HG03457 (cell line): ENCODE data around the gene MAN2C1.
"Not testable (repeated sequence)": the region's sequence is repeated elsewhere in the genome, so short reads cannot be mapped to it uniquely, and the experiment has no call there.

Experiments used
- ATAC-seq: cut with Tn5 transposase; IDR thresholded peaks from one replicate; pipeline ENCODE4 v1.9.1; 2021; ENCODE audit warnings: moderate number of reproducible peaks; ENCODE audit not compliant: unreplicated experiment

The MAN2C1 gene

GRCh38 chr15:75367913-75368688 is at the start of gene MAN2C1:
MAN2C1 (minus strand) TSS chr15:75368607; CDS start chr15:75368583, 24 bp downstream.
- peak; percentile 68 for ATAC-seq

GRCh38 chr15:75416584-75416983 is 48.2 kb upstream of the MAN2C1 start:
- ATAC-seq: no peak

DNA sequence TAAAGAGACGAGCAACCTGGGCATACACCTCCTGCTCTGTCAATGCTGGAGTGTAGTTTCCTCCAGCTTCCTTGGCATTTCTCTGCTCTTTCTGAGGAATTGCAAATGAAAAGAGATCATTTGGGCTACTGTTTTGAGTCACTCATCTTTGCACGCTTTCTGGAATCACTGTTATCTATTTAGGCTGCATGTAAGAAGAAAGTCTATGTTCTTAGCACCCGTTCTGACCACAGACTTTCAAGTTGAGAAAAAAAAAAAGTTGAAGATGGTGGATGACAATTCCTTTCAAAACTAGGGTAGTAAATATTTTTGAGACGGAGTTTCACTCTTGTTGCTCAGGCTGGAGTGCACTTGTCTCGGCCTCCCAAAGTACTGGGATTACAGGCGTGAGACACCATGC is 41.8 kb upstream of the MAN2C1 start:
- no peak for ATAC-seq

DNA sequence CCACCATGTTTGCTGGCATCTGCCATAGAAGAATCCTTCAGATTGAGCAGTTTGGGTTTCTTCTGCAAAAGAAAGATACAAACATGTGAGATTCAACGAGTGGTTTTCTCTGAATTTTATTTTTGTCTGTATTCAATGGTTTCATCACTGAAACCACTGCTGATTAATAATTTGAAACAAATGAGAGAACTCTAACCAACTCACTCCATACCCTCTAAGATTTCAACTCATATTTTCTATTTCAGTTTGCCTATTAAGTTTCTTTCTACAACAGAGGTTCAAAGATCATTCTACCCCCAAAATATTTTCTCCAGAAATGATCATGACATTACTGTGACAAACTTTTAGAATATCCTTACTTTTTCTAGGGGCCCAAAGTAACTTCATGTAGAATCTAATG is 38.7 kb upstream of the MAN2C1 start:
- ATAC-seq: no peak

- ATAC-seq: no peak
Measured at GRCh38 chr15:75403892-75404291, 35.5 kb upstream of the MAN2C1 start.

DNA sequence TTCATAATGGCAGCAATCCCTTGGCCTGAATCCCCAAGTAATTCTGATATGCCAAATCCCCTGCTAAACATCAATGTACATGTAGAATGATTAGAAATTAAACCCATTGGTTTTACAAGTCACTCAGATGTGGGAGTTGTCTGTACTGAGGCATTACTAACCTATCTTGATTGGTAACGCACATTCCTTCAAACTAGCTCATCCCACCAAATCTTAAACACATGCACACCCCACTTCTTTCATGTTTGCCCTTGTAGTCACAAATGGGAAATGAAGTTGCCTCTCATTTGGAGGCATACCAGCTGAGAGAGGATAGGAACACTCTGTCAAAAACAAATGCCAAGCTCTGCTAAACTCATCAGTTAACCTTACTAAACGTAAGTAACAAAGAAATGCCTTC is 29.1 kb upstream of the MAN2C1 start:
- no peak for ATAC-seq

GRCh38 chr15:75389791-75390382 is 21.5 kb upstream of the MAN2C1 start:
- ATAC-seq: no peak

- not testable (repeated sequence) for ATAC-seq
Measured at GRCh38 chr15:75383986-75384385, 15.6 kb upstream of the MAN2C1 start.

- ATAC-seq: no peak
Measured at GRCh38 chr15:75380773-75381172, 12.4 kb upstream of the MAN2C1 start.

DNA sequence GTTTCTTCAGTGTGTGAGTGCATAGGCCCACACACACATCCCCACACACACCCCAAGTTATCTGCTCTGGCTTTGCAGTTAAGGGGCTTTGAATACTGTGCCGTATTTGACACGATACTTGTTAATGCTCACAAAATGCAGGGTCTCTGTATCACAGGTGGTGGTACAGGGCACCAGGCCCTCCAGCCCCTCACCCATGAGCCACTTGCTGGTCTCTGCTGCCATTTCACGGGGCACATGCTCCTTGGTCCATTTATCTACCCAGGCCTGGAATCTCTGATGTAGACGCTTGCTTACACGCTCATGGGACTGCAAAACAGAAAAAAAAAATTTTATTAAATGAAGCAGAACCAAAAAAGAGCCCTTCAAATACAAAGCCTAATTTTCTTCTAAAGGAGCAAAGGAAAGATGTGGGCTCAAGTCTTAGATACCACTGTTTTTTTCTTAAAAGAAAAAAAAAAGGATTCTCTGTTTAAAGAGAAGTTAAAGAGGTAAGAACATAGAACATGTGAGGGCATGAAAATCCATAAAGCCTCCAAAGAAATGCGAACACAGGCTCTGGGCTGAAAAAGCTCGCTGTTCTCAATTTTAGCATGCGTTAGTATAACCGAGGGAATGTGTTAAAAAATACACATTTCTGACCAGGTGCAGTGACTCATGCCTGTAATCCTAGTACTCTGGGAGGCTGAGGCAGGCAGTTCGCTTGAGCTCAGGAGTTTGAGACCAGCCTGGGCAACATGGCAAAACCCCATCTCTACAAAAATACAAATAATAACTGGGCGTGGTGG is 3.7 kb upstream of the MAN2C1 start:
- ATAC-seq: no peak

DNA sequence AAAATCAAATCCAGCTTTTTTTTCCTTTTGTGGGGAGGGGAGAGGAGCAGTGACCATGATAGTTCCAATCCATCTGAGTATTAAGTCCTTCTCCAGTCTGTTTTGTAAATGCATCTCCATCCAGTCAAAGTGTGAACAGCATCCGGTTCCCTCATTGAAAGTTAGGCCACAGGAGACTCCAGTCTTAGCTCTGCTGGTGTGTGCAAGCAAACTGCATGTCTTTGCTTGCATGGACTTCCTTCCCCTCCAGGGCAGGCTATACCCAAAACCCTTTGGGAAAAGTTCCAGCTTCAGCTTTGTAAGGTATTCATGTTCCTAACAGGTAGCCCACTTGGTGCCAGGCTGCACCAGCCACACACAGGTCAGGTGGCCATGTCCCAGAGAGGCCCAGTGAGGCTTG is 3.1 kb upstream of the MAN2C1 start:
- no peak for ATAC-seq

GRCh38 chr15:75369897-75370581 is 1.6 kb upstream of the MAN2C1 start:
- no peak for ATAC-seq

DNA sequence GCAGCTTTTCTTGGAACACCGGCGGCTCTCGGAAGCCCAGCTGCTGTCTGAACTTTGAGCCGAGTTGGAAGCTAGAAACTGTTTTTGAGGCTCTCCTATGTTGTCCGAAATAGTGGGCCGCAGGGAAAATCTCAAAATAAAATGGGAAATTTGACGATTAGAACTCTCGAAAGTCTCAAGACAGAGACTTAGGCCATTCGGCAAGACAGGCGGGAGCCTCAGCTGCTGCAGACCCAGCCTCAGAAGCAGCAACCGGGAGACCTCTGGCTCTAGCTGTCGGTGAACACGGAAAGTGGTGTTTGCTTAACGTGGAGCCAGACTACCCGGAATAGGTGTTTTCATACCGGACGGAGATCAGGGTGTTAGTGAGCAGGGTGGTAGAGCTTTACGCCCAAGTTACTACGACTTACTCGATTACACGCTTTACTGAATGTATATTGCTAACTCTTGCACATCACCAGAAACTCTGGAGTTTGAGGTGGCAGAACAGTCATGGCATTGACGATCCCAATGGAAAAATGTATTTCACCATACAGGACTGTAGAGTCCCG is 357 bp upstream of the MAN2C1 start:
- ATAC-seq: no peak

DNA sequence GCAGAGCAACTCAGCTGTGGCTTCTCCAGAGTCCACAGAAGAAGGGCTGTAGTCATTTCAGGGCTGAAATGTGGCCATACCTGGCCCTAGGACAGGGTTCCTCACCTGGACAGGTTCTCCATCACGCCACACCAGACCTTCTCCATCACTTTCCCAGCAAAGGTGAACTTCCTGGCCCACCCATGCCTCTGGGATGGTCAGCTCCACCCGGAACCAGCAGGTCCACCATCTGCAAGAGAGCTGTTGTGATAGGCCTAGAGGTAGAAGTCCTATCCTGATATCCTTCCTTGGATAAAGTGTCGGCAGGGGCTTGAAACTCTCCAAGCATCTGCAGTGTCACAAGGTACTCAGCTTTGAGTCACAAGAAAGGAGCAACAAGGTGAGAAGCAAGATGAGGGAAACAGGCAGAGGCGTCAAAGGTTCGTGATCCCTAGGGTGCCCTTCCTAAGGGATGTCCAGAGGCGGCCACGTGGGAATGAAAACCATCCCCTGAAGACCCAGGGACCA is 948 bp downstream of the MAN2C1 start:
- no peak for ATAC-seq

GRCh38 chr15:75367006-75367405 is 1.4 kb downstream of the MAN2C1 start:
- no peak for ATAC-seq

- ATAC-seq: no peak
Measured at GRCh38 chr15:75366163-75366562, 2.2 kb downstream of the MAN2C1 start.

GRCh38 chr15:75364881-75365280 is 3.5 kb downstream of the MAN2C1 start:
- ATAC-seq: no peak

DNA sequence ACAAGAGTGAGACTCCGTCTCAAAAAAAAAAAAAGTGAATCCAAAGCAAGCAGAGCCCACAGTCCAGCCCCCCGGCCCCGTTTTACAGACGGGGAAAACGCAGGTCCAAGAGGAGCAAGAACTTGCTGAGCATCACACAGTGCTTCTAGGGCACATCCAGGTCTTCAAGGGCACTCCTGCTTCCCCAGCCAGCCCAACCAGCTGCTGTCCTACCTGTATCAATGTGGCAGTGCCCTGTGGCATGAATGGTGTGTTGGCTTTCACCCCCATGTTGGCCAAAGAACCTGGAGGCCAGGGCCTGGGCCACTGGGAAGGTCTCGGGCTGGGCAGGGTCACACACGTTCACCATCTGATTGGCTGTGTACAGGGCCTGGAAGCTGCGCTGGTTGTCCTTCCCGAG is 4.6 kb downstream of the MAN2C1 start:
- ATAC-seq: no peak

- ATAC-seq: no peak
Measured at GRCh38 chr15:75362642-75363249, 5.7 kb downstream of the MAN2C1 start.

- no peak for ATAC-seq
Measured at GRCh38 chr15:75361989-75362641, 6.3 kb downstream of the MAN2C1 start.
